Activated CD4-positive, alpha-beta T cell treated with anti-CD3 and anti-CD28 coated beads, Interleukin-2, amount 10 ng/mL, durations not matched to agents 24 days and 14 days (primary cell): ENCODE results near the gene ITGB5. TPM values are rescaled to one million over a fixed set of nuclear protein-coding genes. Genes with fewer than 3 reads are reported as not detected.
"Not testable (repeated sequence)": the region's sequence is repeated elsewhere in the genome, so short reads cannot be mapped to it uniquely, and the experiment has no call there.

Experiments
- DNase-seq: peaks from one replicate; pipeline ENCODE4 v3.0.0; 2022
- H3K27ac Mint-ChIP-seq: one replicate; pipeline ENCODE4 v1.8.0; 2022; ENCODE audit warnings: mild to moderate bottlenecking, mixed read lengths
- H3K27me3 Mint-ChIP-seq: one replicate; pipeline ENCODE4 v1.8.0; 2022; ENCODE audit warnings: mixed read lengths
- H3K36me3 Mint-ChIP-seq: one replicate; pipeline ENCODE4 v1.8.0; 2022; ENCODE audit warnings: low read depth, mild to moderate bottlenecking, mixed read lengths
- H3K4me1 Mint-ChIP-seq: one replicate; pipeline ENCODE4 v1.8.0; 2021; ENCODE audit warnings: mixed read lengths
- H3K4me3 Mint-ChIP-seq: one replicate; pipeline ENCODE4 v1.8.0; 2022; ENCODE audit warnings: mild to moderate bottlenecking, moderate library complexity, mixed read lengths
- H3K9me3 Mint-ChIP-seq: one replicate; pipeline ENCODE4 v1.8.0; 2021; ENCODE audit warnings: mixed read lengths
- intact Hi-C: fragments of 100-400 bp; cut with micrococcal nuclease; formaldehyde crosslinking; loops from one replicate; pipeline ENCODE4 v1.15.1; 2023
- total RNA-seq: library from RNA; stranded (reverse); gene quantifications from 2 replicates; pipeline ENCODE4 v1.2.3, GENCODE V29; 2022

The ITGB5 gene
- total RNA-seq, 1 donor from 2014 or later: 2.1 TPM

DNA sequence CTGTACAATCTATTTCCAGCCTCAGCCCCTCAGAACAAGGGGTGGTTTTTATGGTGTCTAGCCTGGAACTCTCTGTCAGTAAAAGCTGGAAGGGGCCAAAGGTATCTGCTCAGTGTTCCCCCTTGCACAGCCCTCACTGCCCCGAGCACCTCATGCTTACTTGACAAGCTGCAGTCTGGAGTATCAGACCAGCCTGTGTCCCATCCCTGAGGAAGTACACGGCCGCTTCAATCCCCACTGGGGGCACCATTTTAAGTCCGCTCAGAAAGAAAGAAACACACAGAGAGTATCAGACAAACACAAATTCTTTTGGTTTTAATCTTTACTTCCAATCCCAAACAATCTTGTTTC is 124.5 kb downstream of the ITGB5 start:
- no peak overlapping the region for H3K27ac Mint-ChIP-seq
- H3K9me3 Mint-ChIP-seq: no peaks in the 10 kb centered on the region
- no peak overlapping the region for H3K4me3 Mint-ChIP-seq
- H3K27me3 Mint-ChIP-seq: peaks cover 2% of the 10 kb centered on the region
- H3K4me1 Mint-ChIP-seq: peaks cover 8% of the 10 kb centered on the region
- intact Hi-C loops: loop anchor here (10.0 kb wide), 1 partner anchor 402 kb away; no protein-coding TSS in a partner anchor
- DNase-seq: no peak
- H3K36me3 Mint-ChIP-seq: no peaks in the 10 kb centered on the region

DNA sequence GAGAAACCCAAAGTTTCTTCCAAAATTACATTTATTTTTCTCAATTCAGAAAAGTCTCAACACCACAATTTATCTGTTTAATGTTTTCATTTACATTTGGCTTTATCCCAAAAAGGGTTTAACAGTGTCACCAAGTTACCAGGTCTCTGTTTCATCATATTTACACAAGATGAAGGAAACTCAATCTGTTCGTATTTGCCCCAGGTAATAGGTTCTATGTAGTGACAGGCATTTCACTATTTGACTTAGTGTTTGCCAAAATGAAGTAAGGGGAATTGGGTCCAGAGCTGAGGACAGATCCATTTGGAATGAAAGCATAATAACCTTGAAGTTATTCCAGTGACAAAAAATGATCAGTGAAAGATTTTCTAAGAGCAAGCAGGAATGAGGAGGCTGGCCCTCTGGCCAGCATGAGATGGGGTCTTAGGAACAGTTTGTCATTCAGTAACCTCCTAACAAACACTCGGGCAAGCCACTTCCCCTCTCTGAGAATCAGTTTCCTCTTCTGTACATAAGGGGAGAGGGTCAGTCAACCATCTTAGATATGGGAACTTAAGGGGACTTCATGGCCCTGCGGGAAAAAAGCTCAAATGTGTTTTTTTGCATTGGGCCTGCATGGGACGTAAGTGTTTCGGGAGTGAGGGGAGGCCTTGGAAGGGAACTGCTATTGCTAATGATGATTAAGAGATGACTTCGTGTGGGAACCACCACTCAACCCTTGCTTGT is 125.1 kb downstream of the ITGB5 start:
- H3K36me3 Mint-ChIP-seq: no peaks in the 10 kb centered on the region
- DNase-seq: no peak
- H3K4me3 Mint-ChIP-seq: no peak overlapping the region
- peaks cover 1% of the 10 kb centered on the region for H3K27me3 Mint-ChIP-seq
- peaks cover 8% of the 10 kb centered on the region for H3K4me1 Mint-ChIP-seq
- no peak overlapping the region for H3K27ac Mint-ChIP-seq
- intact Hi-C loops: loop anchor here (1.0 to 10.0 kb wide), 2 partner anchors 139 to 403 kb away; no protein-coding TSS in a partner anchor
- H3K9me3 Mint-ChIP-seq: no peaks in the 10 kb centered on the region

DNA sequence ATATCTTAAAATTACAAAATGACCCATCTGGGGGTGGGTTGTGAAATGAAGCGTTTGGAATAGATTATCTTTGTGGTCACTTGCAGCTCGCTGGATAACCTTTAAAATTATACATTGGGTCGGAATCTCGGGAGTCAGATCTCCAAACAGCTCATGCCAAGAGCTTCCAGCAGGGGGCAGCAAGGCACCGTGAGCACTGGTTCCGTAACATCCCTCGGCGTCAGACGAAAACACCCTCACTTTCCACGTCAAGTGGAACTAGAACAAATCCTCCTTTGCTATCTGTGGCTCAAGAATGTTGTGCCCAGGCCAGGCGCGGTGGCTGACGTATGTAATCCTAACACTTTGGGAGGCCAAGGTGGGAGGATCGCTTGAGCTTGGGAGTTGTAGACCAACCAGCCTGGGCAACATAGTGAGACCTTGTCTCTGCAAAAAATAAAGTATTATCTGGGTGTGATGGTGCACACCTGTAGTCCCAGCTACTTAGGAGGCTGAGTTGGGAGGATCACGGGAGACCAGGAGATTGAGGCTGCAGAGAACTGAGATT is 125.8 kb downstream of the ITGB5 start:
- H3K36me3 Mint-ChIP-seq: no peaks in the 10 kb centered on the region
- peak overlapping the region; percentile 58 for H3K4me3 Mint-ChIP-seq
- H3K27me3 Mint-ChIP-seq: no peaks in the 10 kb centered on the region
- intact Hi-C loops: loop anchor here (1.0 to 10.0 kb wide), 2 partner anchors 140 to 403 kb away; no protein-coding TSS in a partner anchor
- peaks cover 8% of the 10 kb centered on the region for H3K4me1 Mint-ChIP-seq
- no peak overlapping the region for H3K27ac Mint-ChIP-seq
- DNase-seq: peak; percentile 93
- no peaks in the 10 kb centered on the region for H3K9me3 Mint-ChIP-seq

DNA sequence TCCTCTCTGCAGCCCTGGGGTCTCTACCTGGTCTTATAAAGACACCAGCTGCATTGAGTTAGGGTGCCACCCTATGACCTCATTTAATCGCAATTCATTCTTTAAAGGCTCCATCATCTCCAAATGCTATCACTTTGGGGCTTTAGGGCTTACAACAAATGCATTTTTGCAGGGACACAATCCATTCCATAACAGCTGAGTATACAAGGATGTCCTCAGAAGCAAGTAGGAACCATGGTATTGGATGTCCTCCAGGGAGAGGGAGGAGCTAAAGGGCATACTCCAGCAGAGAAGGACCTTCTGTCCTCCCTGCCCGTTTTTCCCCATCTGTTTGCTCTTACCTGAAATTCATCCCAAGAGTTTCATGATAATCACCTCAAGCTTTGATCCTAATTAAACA is 126.6 kb downstream of the ITGB5 start:
- H3K4me1 Mint-ChIP-seq: peaks cover 8% of the 10 kb centered on the region
- no peaks in the 10 kb centered on the region for H3K36me3 Mint-ChIP-seq
- H3K27ac Mint-ChIP-seq: no peak overlapping the region
- no peaks in the 10 kb centered on the region for H3K9me3 Mint-ChIP-seq
- no peaks in the 10 kb centered on the region for H3K27me3 Mint-ChIP-seq
- DNase-seq: no peak
- intact Hi-C loops: loop anchor here (10.0 kb wide), 1 partner anchor 404 kb away; no protein-coding TSS in a partner anchor
- H3K4me3 Mint-ChIP-seq: no peak overlapping the region

DNA sequence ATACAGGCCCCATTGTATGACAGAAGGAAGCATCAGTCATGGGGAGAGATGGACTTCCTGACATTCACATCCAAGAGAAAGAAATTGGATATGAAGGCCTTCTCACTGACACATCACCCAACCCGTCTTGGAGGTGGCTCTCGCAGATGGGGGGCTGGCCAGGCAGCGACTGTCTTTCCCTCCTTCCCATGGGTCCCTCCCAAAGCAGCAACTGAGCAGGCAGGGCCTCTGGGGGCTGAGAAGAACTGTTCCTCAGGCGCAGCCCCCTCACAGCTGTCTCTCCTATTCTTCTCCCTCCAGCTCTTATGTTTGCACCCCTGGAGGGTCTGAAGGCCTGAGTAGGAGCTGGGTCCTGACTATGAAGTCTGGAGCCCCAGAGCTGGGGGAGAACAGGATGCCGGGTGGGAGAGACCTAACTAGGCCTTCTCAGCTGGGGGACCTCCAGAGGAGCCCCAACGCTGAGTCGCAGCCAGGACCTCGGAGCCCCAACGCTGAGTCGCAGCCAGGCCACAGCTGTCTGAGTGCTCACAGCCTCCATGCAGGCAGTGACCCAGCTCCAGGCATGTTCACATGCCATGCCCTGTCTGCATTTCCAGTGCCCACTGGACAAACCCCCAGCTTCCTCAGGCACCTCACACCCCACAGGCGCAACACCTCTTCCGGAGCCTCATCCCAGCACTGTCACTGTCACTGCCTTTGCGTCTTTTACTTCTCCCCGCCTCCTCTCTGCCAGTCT is 127.3 kb downstream of the ITGB5 start:
- no peak overlapping the region for H3K27ac Mint-ChIP-seq

DNA sequence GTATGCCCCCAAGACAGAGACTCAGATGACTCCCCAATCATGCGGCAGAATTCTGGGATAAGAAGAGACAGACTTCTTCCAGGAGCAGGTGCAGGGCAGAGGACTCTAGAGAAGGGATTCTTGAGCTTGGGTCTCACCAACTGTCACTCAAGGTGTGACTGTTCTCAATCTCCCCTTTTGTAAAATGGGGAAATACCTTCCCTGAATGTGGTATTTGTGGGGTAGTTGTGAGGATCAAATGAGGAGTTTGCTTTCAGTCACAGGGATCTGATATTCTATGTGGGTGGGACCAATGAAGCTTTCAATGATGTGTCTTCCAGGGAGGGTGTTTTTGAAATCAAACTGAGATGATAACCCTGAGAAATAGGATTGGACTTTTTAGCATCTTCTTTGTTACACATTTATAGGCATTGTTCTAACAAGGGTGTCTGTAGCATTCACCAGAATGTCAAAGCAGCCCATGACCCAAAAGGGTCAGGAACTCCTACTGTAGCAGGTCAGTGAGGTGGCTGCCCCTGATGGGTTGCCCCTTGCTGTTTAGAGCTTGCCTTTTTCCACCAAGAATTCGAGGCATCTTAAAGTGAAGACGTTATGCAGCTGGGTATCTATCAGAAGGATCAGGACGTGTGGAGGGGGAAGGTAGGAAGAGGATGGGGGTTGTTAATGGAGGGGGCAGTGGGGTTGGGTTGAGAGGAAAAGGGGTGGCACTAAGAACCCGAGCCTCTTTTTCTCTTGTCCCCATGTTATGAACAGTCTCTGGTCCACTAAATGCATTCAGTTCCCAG is 128.1 kb downstream of the ITGB5 start:
- H3K4me1 Mint-ChIP-seq: peaks cover 8% of the 10 kb centered on the region

More for the DNA sequence above, 127.3 kb downstream of the ITGB5 start:
- intact Hi-C loops: loop anchor here (10.0 kb wide), 1 partner anchor 405 kb away; no protein-coding TSS in a partner anchor
- Mint-ChIP-seq H3K4me1 (peaks cover 8% of the 10 kb centered on the region), H3K4me3 (no peak overlapping the region), H3K9me3 (no peaks in the 10 kb centered on the region), H3K36me3 (no peaks in the 10 kb centered on the region), H3K27me3 (no peaks in the 10 kb centered on the region)
- DNase-seq: no peak

DNA sequence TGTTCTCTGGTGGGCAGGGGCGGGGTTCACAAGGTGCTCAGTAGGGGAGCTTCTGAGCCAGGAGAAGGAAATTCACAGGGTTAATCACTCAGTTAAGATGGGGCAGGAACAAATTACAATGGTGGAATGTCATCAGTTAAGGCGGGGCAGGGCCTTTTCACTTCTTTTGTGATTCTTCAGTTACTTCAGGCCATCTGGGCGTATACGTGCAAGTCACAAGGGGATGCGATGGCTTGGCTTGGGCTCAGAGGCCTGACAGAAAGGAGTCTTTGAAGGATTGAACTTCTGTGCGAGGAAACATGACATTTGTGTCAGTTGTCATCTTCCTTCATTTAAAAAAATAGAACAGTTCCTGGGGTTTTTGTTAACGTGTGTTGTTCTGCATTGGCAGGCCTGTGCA is 129.2 kb downstream of the ITGB5 start:
- H3K27ac Mint-ChIP-seq, H3K4me1 Mint-ChIP-seq, H3K9me3 Mint-ChIP-seq, intact Hi-C loops, H3K4me3 Mint-ChIP-seq, H3K27me3 Mint-ChIP-seq, H3K36me3 Mint-ChIP-seq, DNase-seq: not testable (repeated sequence)

More for the DNA sequence above, 128.1 kb downstream of the ITGB5 start:
- intact Hi-C loops: no loop called here
- H3K27ac Mint-ChIP-seq: no peak overlapping the region
- DNase-seq: no peak
- no peaks in the 10 kb centered on the region for H3K9me3 Mint-ChIP-seq
- no peaks in the 10 kb centered on the region for H3K36me3 Mint-ChIP-seq
- H3K27me3 Mint-ChIP-seq: no peaks in the 10 kb centered on the region
- no peak overlapping the region for H3K4me3 Mint-ChIP-seq

DNA sequence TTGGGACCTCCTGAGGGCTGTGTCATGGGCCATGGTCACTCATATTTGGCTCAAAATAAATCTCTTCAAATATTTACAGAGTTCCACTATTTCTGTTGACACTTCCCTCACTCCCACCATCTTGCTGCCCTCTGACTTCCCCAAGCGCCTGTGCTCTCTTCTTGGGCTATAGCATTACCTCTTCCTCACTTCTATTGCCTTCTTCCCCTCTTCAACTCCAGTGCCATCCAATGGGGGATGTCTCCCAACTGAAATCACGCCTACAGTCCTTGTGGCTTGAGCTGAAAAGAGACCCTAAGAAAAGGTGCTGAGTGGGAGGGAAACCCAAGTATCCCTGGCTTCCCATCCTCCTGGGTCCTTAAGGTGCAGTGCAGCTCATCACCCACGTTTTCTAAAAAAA is 135.1 kb downstream of the ITGB5 start:
- H3K4me1 Mint-ChIP-seq: no peaks in the 10 kb centered on the region
- H3K36me3 Mint-ChIP-seq: peaks cover 2% of the 10 kb centered on the region
- no peak for DNase-seq
- intact Hi-C loops: no loop called here
- no peaks in the 10 kb centered on the region for H3K9me3 Mint-ChIP-seq
- no peaks in the 10 kb centered on the region for H3K27me3 Mint-ChIP-seq
- no peak overlapping the region for H3K27ac Mint-ChIP-seq
- no peak overlapping the region for H3K4me3 Mint-ChIP-seq

DNA sequence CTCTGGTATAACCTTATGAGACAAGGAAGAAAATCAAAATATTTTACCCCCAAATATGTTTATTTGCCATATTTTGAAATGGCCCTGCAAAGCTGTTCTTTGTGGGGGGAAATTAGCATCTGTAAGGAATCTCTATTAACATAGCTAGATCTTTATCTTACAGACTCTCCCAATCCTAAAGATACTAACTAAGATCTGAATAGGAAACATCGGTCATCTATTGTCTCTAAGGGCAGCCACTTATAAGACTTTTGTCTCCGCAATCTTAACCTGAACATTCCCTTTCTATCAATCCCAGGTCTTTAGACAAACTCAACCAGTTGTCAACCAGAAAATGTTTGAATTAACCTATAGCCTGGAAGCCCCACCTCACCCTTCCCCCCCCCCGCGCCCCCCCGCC is 135.7 kb downstream of the ITGB5 start:
- H3K4me1 Mint-ChIP-seq: no peaks in the 10 kb centered on the region
- no peak overlapping the region for H3K4me3 Mint-ChIP-seq
- no peak overlapping the region for H3K27ac Mint-ChIP-seq
- peaks cover 2% of the 10 kb centered on the region for H3K36me3 Mint-ChIP-seq
- intact Hi-C loops: no loop called here
- H3K27me3 Mint-ChIP-seq: no peaks in the 10 kb centered on the region
- H3K9me3 Mint-ChIP-seq: no peaks in the 10 kb centered on the region
- no peak for DNase-seq

DNA sequence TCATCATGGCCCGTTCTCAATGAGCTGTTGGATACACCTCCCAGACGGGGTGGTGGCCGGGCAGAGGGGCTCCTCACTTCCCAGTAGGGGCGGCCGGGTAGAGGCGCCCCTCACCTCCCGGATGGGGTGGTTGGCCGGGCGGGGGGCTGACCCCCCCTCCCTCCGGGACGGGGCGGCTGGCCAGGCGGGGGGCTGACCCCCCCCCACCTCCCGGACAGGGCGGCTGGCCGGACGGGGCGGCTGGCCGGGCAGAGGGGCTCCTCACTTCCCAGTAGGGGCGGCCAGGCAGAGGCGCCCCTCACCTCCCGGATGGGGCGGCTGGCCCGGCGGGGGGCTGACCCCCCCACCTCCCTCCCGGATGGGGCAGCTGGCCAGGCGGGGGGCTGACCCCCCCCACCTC is 137.3 kb downstream of the ITGB5 start:
- intact Hi-C loops, H3K4me3 Mint-ChIP-seq, H3K27ac Mint-ChIP-seq, DNase-seq, H3K9me3 Mint-ChIP-seq, H3K27me3 Mint-ChIP-seq, H3K36me3 Mint-ChIP-seq, H3K4me1 Mint-ChIP-seq: not testable (repeated sequence)

DNA sequence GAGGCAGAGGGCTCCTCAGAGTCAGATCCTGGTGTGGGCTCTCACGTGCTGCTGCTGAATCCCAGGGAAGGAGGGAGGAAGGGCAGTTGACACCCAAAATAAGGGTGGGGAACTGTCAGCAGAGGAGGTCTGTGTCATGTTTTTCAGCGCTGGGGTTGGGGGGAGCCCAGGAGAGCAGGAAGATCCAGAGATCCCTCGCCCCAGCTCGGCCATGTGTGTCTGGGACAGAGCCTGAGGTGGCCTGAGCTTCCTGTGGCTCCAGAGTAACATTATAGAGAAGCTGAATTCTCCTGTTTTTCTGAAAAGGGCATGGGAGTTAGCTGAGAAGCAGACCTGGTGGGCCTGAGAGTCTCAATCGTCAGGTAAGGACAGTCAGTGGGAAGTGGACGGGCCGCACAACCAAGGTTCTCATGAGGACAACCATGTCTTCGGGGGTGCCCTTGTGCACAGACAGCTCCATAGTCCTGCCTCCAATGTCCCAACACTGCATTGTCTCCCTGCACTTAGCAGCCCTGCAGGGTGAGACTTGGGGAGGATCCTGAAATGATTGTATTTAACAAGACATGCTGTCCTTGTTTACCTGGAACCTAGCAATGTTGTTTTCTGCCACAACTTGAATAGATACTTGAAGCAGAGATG is 138.5 kb downstream of the ITGB5 start:
- Mint-ChIP-seq H3K4me3 (no peak overlapping the region), H3K4me1 (no peaks in the 10 kb centered on the region), H3K27me3 (no peaks in the 10 kb centered on the region), H3K36me3 (peaks cover 15% of the 10 kb centered on the region), H3K9me3 (no peaks in the 10 kb centered on the region), H3K27ac (no peak overlapping the region)
- no peak for DNase-seq
- intact Hi-C loops: no loop called here

DNA sequence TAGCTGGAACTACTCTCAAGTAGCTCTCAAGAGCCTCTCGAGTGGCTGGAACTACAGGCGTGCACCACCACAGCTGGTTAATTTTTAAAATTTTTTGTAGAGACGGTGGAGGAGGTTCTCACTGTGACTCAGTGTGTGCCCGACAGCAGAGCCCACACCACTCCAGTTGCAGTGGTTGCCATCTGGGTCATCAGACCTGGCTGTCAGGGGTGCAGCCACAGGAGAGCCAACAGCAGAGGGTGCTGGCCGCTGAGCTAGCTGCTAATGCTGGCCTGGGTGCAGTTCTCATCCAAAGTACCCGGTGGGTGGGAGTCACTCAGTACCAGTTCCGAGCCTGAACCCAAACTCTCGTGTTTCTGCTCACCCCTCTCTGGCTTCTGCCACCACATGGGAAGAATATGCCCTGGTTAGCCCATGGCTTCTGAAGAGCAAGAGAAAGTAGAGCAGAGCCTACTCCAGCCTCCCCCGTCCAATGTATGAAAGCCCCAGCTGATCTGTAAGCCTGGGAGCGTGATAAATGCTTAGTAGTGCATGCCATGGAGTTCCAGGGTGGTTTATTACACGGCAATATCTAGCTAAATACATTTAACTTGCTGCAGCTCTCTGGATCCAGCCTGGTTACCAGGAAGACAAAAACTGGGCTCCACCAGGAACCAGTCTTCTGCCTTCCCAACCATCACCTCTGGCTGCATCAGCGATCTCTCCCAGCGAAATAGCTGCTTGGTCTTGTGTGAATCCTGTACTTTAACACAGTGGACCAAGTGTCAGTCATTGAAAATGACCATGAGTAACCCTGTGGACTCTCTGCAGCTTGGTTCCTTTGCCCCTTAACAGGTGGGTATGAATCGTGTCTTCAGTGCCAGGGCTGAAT is 139.8 kb downstream of the ITGB5 start:
- intact Hi-C loops: no loop called here

More for the DNA sequence above, 139.8 kb downstream of the ITGB5 start:
- no peaks in the 10 kb centered on the region for H3K27me3 Mint-ChIP-seq
- no peaks in the 10 kb centered on the region for H3K9me3 Mint-ChIP-seq
- peaks cover 17% of the 10 kb centered on the region for H3K36me3 Mint-ChIP-seq
- H3K4me3 Mint-ChIP-seq: no peak overlapping the region
- H3K4me1 Mint-ChIP-seq: no peaks in the 10 kb centered on the region
- H3K27ac Mint-ChIP-seq: no peak overlapping the region
- DNase-seq: peak; percentile 50
